ENCODE results near the gene PSPH. TPM values are rescaled to one million over a fixed set of nuclear protein-coding genes. Genes with fewer than 3 reads are reported as not detected.
A peak's percentile ranks its signal among the peaks of the same experiment; 100 is the strongest.
"Not testable (repeated sequence)": the region's sequence is repeated elsewhere in the genome, so short reads cannot be mapped to it uniquely, and the experiment has no call there.

PSPH gene
- total RNA-seq, 1 donor: 1.6 TPM

- Histone ChIP-seq H3K4me3 (ENCODE audit: low read length) (no peak overlapping the region), H3K4me1 (ENCODE audit: insufficient read depth, low read length) (no peaks in the 10 kb centered on the region), H3K27me3 (ENCODE audit: insufficient read depth, low read length) (no peaks in the 10 kb centered on the region), H3K9me3 (ENCODE audit: low read depth, low read length) (no peaks in the 10 kb centered on the region)
Observed at GRCh38 chr7:56078196-56078595, 27.0 kb upstream of the PSPH start.

- no peaks in the 10 kb centered on the region for H3K4me1 ChIP-seq (ENCODE audit: insufficient read depth, low read length)
- H3K9me3 ChIP-seq (ENCODE audit: low read depth, low read length): no peaks in the 10 kb centered on the region
- no peaks in the 10 kb centered on the region for H3K27me3 ChIP-seq (ENCODE audit: insufficient read depth, low read length)
- no peak overlapping the region for H3K4me3 ChIP-seq (ENCODE audit: low read length)
Observed at GRCh38 chr7:56077681-56078080, 26.4 kb upstream of the PSPH start.

GRCh38 chr7:56074371-56074791 lies 23.1 kb upstream of the PSPH start:
- no peaks in the 10 kb centered on the region for H3K27me3 ChIP-seq (ENCODE audit: insufficient read depth, low read length)

GRCh38 chr7:56066376-56066775 lies 15.1 kb upstream of the PSPH start:
- H3K4me1 ChIP-seq (ENCODE audit: insufficient read depth, low read length): peaks cover 19% of the 10 kb centered on the region
- H3K4me3 ChIP-seq (ENCODE audit: low read length); H3K27me3 ChIP-seq (ENCODE audit: insufficient read depth, low read length); H3K9me3 ChIP-seq (ENCODE audit: low read depth, low read length): not testable (repeated sequence)

More at GRCh38 chr7:56074371-56074791, 23.1 kb upstream of the PSPH start:
- H3K9me3 ChIP-seq (ENCODE audit: low read depth, low read length): no peaks in the 10 kb centered on the region
- H3K4me3 ChIP-seq (ENCODE audit: low read length): no peak overlapping the region
- H3K4me1 ChIP-seq (ENCODE audit: insufficient read depth, low read length): no peaks in the 10 kb centered on the region

- H3K4me1 ChIP-seq (ENCODE audit: insufficient read depth, low read length): peaks cover 19% of the 10 kb centered on the region
- no peaks in the 10 kb centered on the region for H3K9me3 ChIP-seq (ENCODE audit: low read depth, low read length)
- no peaks in the 10 kb centered on the region for H3K27me3 ChIP-seq (ENCODE audit: insufficient read depth, low read length)
- peak within 1 kb of the TSS; percentile 89 for H3K4me3 ChIP-seq (ENCODE audit: low read length)
Observed at GRCh38 chr7:56063882-56064625, 12.8 kb upstream of the PSPH start, which contains the start of gene SUMF2. Gene SUMF2 (plus strand): TSS chr7:56064286. CDS start chr7:56064312, 26 bp downstream.

GRCh38 chr7:56063500-56063881 lies 12.2 kb upstream of the PSPH start:
- peaks cover 19% of the 10 kb centered on the region for H3K4me1 ChIP-seq (ENCODE audit: insufficient read depth, low read length)
- peak overlapping the region; percentile 89 for H3K4me3 ChIP-seq (ENCODE audit: low read length)
- H3K9me3 ChIP-seq (ENCODE audit: low read depth, low read length): no peaks in the 10 kb centered on the region
- H3K27me3 ChIP-seq (ENCODE audit: insufficient read depth, low read length): no peaks in the 10 kb centered on the region

- Histone ChIP-seq H3K9me3 (ENCODE audit: low read depth, low read length) (no peaks in the 10 kb centered on the region), H3K4me3 (ENCODE audit: low read length) (no peak overlapping the region), H3K4me1 (ENCODE audit: insufficient read depth, low read length) (peaks cover 19% of the 10 kb centered on the region), H3K27me3 (ENCODE audit: insufficient read depth, low read length) (no peaks in the 10 kb centered on the region)
Observed at GRCh38 chr7:56062382-56062781, 11.1 kb upstream of the PSPH start.

GRCh38 chr7:56053993-56054392 lies 2.7 kb upstream of the PSPH start:
- peaks cover 27% of the 10 kb centered on the region for H3K4me1 ChIP-seq (ENCODE audit: insufficient read depth, low read length)
- no peaks in the 10 kb centered on the region for H3K27me3 ChIP-seq (ENCODE audit: insufficient read depth, low read length)
- H3K9me3 ChIP-seq (ENCODE audit: low read depth, low read length): no peaks in the 10 kb centered on the region
- no peak overlapping the region for H3K4me3 ChIP-seq (ENCODE audit: low read length)

GRCh38 chr7:56053379-56053778 lies 2.1 kb upstream of the PSPH start:
- Histone ChIP-seq H3K4me3 (ENCODE audit: low read length) (no peak overlapping the region), H3K4me1 (ENCODE audit: insufficient read depth, low read length) (peaks cover 27% of the 10 kb centered on the region), H3K27me3 (ENCODE audit: insufficient read depth, low read length) (no peaks in the 10 kb centered on the region), H3K9me3 (ENCODE audit: low read depth, low read length) (no peaks in the 10 kb centered on the region)

- Histone ChIP-seq H3K4me3 (ENCODE audit: low read length) (peak overlapping the region; percentile 85), H3K4me1 (ENCODE audit: insufficient read depth, low read length) (peaks cover 27% of the 10 kb centered on the region), H3K9me3 (ENCODE audit: low read depth, low read length) (no peaks in the 10 kb centered on the region), H3K27me3 (ENCODE audit: insufficient read depth, low read length) (no peaks in the 10 kb centered on the region)
Observed at GRCh38 chr7:56051053-56051338, 248 bp downstream of the PSPH start.

GRCh38 chr7:56048763-56049162 lies 2.5 kb downstream of the PSPH start:
- not testable (repeated sequence) for H3K9me3 ChIP-seq (ENCODE audit: low read depth, low read length); H3K27me3 ChIP-seq (ENCODE audit: insufficient read depth, low read length); H3K4me3 ChIP-seq (ENCODE audit: low read length)
- peaks cover 27% of the 10 kb centered on the region for H3K4me1 ChIP-seq (ENCODE audit: insufficient read depth, low read length)

- Histone ChIP-seq H3K4me1 (ENCODE audit: insufficient read depth, low read length) (peaks cover 23% of the 10 kb centered on the region), H3K9me3 (ENCODE audit: low read depth, low read length) (no peaks in the 10 kb centered on the region), H3K27me3 (ENCODE audit: insufficient read depth, low read length) (no peaks in the 10 kb centered on the region), H3K4me3 (ENCODE audit: low read length) (no peak overlapping the region)
Observed at GRCh38 chr7:56048245-56048644, 3.0 kb downstream of the PSPH start.

- not testable (repeated sequence) for H3K4me3 ChIP-seq (ENCODE audit: low read length); H3K9me3 ChIP-seq (ENCODE audit: low read depth, low read length); H3K27me3 ChIP-seq (ENCODE audit: insufficient read depth, low read length)
- H3K4me1 ChIP-seq (ENCODE audit: insufficient read depth, low read length): peaks cover 17% of the 10 kb centered on the region
Observed at GRCh38 chr7:56047446-56048116, 3.7 kb downstream of the PSPH start.

- Histone ChIP-seq H3K4me1 (ENCODE audit: insufficient read depth, low read length) (peaks cover 11% of the 10 kb centered on the region), H3K4me3 (ENCODE audit: low read length) (no peak overlapping the region), H3K27me3 (ENCODE audit: insufficient read depth, low read length) (no peaks in the 10 kb centered on the region), H3K9me3 (ENCODE audit: low read depth, low read length) (no peaks in the 10 kb centered on the region)
Observed at GRCh38 chr7:56046721-56047445, 4.4 kb downstream of the PSPH start.

GRCh38 chr7:56045758-56046157 lies 5.5 kb downstream of the PSPH start:
- H3K4me1 ChIP-seq (ENCODE audit: insufficient read depth, low read length); H3K4me3 ChIP-seq (ENCODE audit: low read length); H3K9me3 ChIP-seq (ENCODE audit: low read depth, low read length); H3K27me3 ChIP-seq (ENCODE audit: insufficient read depth, low read length): not testable (repeated sequence)

Data from mononuclear cell (primary cell).